Measurements from ENCODE around the gene CDK12. TPM values are rescaled to one million over a fixed set of nuclear protein-coding genes. Genes with fewer than 3 reads are reported as not detected.
A peak's percentile ranks its signal among the peaks of the same experiment; 100 is the strongest.

Gene CDK12
- total and polyA plus RNA-seq, 9 of the 15 experiments (the other 6 are each of a cell fraction or from before 2014, with no cell fraction given) = 3.4 to 65.6 (median 36.8) TPM

GRCh38 chr17:39450847-39451581, 10.3 kb upstream of the CDK12 start, which contains the start of gene MED1 (continued):
- TF ChIP-seq SNRNP70 (optimal IDR thresholded peaks at IDR 0.05; ENCODE audit: low read depth, low read length) = no peak
- TF ChIP-seq ASH1L (IDR thresholded peaks at IDR 0.05; ENCODE audit: borderline replicate concordance, low read depth, partially characterized antibody) = peak; percentile 68
- no peak for TF ChIP-seq GATAD2B (IDR thresholded peaks at IDR 0.05; ENCODE audit: borderline replicate concordance)
- no peak for TF ChIP-seq SMARCC2 (IDR thresholded peaks at IDR 0.05; ENCODE audit: low read depth)
- TF ChIP-seq NFIX (CRISPR knock-in tag; IDR thresholded peaks at IDR 0.05; ENCODE audit: low read depth) = no peak
- peak; percentile 68; the same call in 1 of the 2 replicates for TF ChIP-seq LARP7 (IDR thresholded peaks at IDR 0.05)
- TF ChIP-seq SNIP1 (IDR thresholded peaks at IDR 0.05; ENCODE audit: low read depth) = no peak
- no peak for TF ChIP-seq HEY1 (CRISPR knock-in tag; IDR thresholded peaks at IDR 0.05; ENCODE audit: borderline replicate concordance)
- TF ChIP-seq YY1 (IDR thresholded peaks at IDR 0.05; ENCODE audit: borderline replicate concordance in 1 of 3, control insufficient read depth in 1 of 3, extremely low read depth in 1 of 3, insufficient read depth in 3 of 3, insufficient read length in 1 of 3, insufficient replicate concordance in 2 of 3, low read depth in 1 of 3, low read length in 2 of 3) = peak; percentile 89 to 97 (median 95)
- no peak for TF ChIP-seq STAT5B (CRISPR knock-in tag; IDR thresholded peaks at IDR 0.05)
- no peak for TF ChIP-seq ARNT (IDR thresholded peaks at IDR 0.05)
- TF ChIP-seq ZNF444 (CRISPR knock-in tag; IDR thresholded peaks at IDR 0.05) = no peak
- TF ChIP-seq ZBTB12 (CRISPR knock-in tag; IDR thresholded peaks at IDR 0.05) = no peak
- no peak for TF ChIP-seq EP300 (IDR thresholded peaks at IDR 0.05; ENCODE audit: low read length)
- no peak for TF ChIP-seq E2F3 (CRISPR knock-in tag; IDR thresholded peaks at IDR 0.05)
- TF ChIP-seq XRCC4 (IDR thresholded peaks at IDR 0.05; ENCODE audit: extremely low read depth, insufficient read depth, insufficient read length) = no peak
- no peak for TF ChIP-seq BRD9 (IDR thresholded peaks at IDR 0.05; ENCODE audit: low read depth, partially characterized antibody)
- TF ChIP-seq SRSF3 (IDR thresholded peaks at IDR 0.05; ENCODE audit: insufficient read depth, low read length) = no peak
- TF ChIP-seq CLOCK (CRISPR knock-in tag; IDR thresholded peaks at IDR 0.05; ENCODE audit: borderline replicate concordance) = no peak
- no peak for TF ChIP-seq FUS (optimal IDR thresholded peaks at IDR 0.05; ENCODE audit: low read depth, low read length)
- no peak for TF ChIP-seq TEAD2 (tag; IDR thresholded peaks at IDR 0.05)
- TF ChIP-seq SNAPC5 (CRISPR knock-in tag; IDR thresholded peaks at IDR 0.05) = no peak
- no peak for TF ChIP-seq HOMEZ (CRISPR knock-in tag; IDR thresholded peaks at IDR 0.05)
- TF ChIP-seq RFX1 (IDR thresholded peaks at IDR 0.05) = no peak
- no peak for TF ChIP-seq ZNF316 (IDR thresholded peaks at IDR 0.05)

Measured in K562 (cell line).